Suprapubic skin (tissue), 4 donors: ENCODE data around the gene KSR1. TPM values are rescaled to one million over a fixed set of nuclear protein-coding genes. Genes with fewer than 3 reads are reported as not detected.
"Not testable (repeated sequence)": the region's sequence is repeated elsewhere in the genome, so short reads cannot be mapped to it uniquely, and the experiment has no call there.

Source experiments
- DNase-seq, 2 donors: peaks; one replicate each; pipeline ENCODE4 v3.0.0-alpha.2; 2019; ENCODE audit warnings: low spot score in 2 of 2
- H3K27ac ChIP-seq: fragments of 200-600 bp; sonication (generic); one replicate; pipeline ENCODE4 v1.5.1; 2019
- H3K27me3 ChIP-seq: fragments of 200-600 bp; sonication (generic); one replicate; pipeline ENCODE4 v1.5.1; 2019
- H3K36me3 ChIP-seq: fragments of 200-600 bp; sonication (generic); one replicate; pipeline ENCODE4 v1.5.1; 2019
- H3K4me1 ChIP-seq: fragments of 200-600 bp; sonication (generic); one replicate; pipeline ENCODE4 v1.5.1; 2019
- H3K4me3 ChIP-seq: fragments of 200-600 bp; sonication (generic); one replicate; pipeline ENCODE4 v1.5.1; 2019; ENCODE audit warnings: mild to moderate bottlenecking
- H3K9me3 ChIP-seq: fragments of 200-600 bp; sonication (generic); one replicate; pipeline ENCODE4 v1.5.1; 2019
- CTCF ChIP-seq, 2 donors: fragments of 200-600 bp in 1 of 2; fragments of 450-650 bp in 1 of 2; sonication (generic) in 1 of 2; IDR thresholded peaks; one replicate each; pipeline ENCODE4 v1.5.1; 2016 to 2019; ENCODE audit warnings: antibody characterized with exemption in 2 of 2, mild to moderate bottlenecking in 1 of 2, moderate library complexity in 1 of 2
- EP300 ChIP-seq: sonication (generic); formaldehyde crosslinking; IDR thresholded peaks from one replicate; pipeline ENCODE4 v1.6.1; 2017; ENCODE audit warnings: antibody characterized with exemption
- POLR2A ChIP-seq, 2 donors: fragments of 450-650 bp; IDR thresholded peaks; one replicate each; pipeline ENCODE4 v1.6.1; 2017; ENCODE audit warnings: antibody characterized with exemption in 2 of 2, mild to moderate bottlenecking in 2 of 2, moderate library complexity in 2 of 2
- POLR2AphosphoS5 ChIP-seq, 3 donors: sonication (generic); formaldehyde crosslinking; IDR thresholded peaks; one replicate each; pipeline ENCODE4 v1.6.1; 2017; ENCODE audit warnings: antibody characterized with exemption in 3 of 3
- WGBS: methylation state at CpG from one replicate; pipeline ENCODE4 v1.1.5; 2018; 5-methylcytosine and 5-hydroxymethylcytosine counted together
- total RNA-seq, 4 donors: library from RNA; depleted of rRNA; stranded (reverse); fragments of >200 nt; gene quantifications; one replicate each; pipeline ENCODE4 v1.1.0, GENCODE V29; 2016

KSR1 gene
- total RNA-seq, 4 donors from 2014 or later = 38.1 to 54.0 (median 49.5) TPM

GRCh38 chr17:27428781-27429505, 27.3 kb upstream of the KSR1 start:
- TF ChIP-seq CTCF (IDR thresholded peaks at IDR 0.05) (no peak), POLR2A (IDR thresholded peaks at IDR 0.05) (no peak), POLR2AphosphoS5 (IDR thresholded peaks at IDR 0.05) (no peak), EP300 (no peak)
- no peaks in the 10 kb centered on the region for H3K4me1 ChIP-seq
- H3K27me3 ChIP-seq = no peaks in the 10 kb centered on the region
- H3K36me3 ChIP-seq = no peaks in the 10 kb centered on the region
- no peak for DNase-seq
- no peaks in the 10 kb centered on the region for H3K9me3 ChIP-seq
- WGBS = 100% methylated on average over 3 of the region's 9 CpGs
- H3K4me3 ChIP-seq = no peak overlapping the region
- H3K27ac ChIP-seq = no peak overlapping the region

- H3K36me3 ChIP-seq = no peaks in the 10 kb centered on the region
- WGBS = 86% methylated on average over 12 of the region's 21 CpGs
- H3K4me1 ChIP-seq = no peaks in the 10 kb centered on the region
- H3K27me3 ChIP-seq = no peaks in the 10 kb centered on the region
- no peak overlapping the region for H3K4me3 ChIP-seq
- TF ChIP-seq POLR2A (IDR thresholded peaks at IDR 0.05) (no peak), CTCF (IDR thresholded peaks at IDR 0.05) (no peak)
- H3K27ac ChIP-seq = no peak overlapping the region
- no peaks in the 10 kb centered on the region for H3K9me3 ChIP-seq
- no peak for DNase-seq
These were observed 26.4 kb upstream of the KSR1 start for GRCh38 chr17:27429666-27430382.

DNA sequence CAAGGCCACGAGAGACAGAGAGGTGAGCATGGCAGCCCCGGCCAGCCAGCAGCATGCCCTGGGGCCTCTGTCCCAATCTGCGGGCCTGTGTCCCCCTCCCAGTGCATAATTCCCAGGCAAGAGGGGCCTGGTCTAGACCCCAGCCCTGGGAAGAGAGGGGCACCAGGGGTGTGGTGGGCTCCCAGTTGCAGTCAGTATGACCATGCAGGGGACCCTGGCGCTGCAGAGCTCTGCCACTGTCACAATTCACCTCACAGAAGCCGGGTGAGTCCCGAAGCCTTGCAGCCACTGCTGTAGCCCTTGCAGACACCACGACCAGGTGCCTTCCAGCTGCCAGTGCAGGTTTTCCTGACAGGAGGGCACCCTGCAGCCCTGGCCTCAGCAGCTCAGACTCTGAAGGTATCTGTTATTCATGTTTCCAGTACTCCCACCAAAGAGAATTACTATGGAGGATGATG, 25.8 kb upstream of the KSR1 start:
- no peak for TF ChIP-seq POLR2AphosphoS5 (IDR thresholded peaks at IDR 0.05)
- no peak for TF ChIP-seq CTCF (IDR thresholded peaks at IDR 0.05)
- TF ChIP-seq POLR2A (IDR thresholded peaks at IDR 0.05) = no peak
- no peak for TF ChIP-seq EP300
- no peaks in the 10 kb centered on the region for H3K4me1 ChIP-seq
- H3K36me3 ChIP-seq = no peaks in the 10 kb centered on the region
- H3K4me3 ChIP-seq = no peak overlapping the region
- DNase-seq = no peak
- 80% methylated on average over 5 of the region's 7 CpGs for WGBS
- H3K9me3 ChIP-seq = no peaks in the 10 kb centered on the region
- no peaks in the 10 kb centered on the region for H3K27me3 ChIP-seq
- no peak overlapping the region for H3K27ac ChIP-seq

DNA sequence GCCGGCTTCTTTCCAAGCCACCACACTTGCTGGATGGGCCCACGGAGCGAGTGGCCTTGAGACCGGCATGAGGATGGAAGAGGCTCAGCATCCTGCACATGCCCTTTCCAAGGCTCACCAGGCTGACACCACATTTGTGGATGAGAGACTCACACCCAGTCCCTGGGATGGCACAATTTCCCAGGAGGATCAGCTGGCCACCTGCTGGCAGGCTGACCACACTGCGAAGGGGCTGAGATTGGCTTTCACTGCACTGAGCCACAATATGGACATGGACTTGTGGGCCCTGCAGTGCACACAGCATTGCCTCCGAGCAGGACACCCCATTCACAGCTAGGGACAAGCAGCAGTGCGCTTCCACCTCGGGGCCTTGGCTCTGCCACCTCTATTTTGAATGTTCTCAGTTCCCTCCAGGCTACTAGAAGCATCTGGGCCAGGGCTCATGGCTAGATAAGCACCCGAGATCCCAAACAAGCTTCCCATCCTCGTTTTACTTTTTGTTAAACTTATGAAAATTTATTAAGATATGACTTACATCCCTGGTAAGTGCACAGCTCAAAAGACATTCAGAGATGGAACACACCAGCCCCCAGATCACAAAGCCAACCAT, 25.3 kb upstream of the KSR1 start:
- H3K9me3 ChIP-seq = no peaks in the 10 kb centered on the region
- no peaks in the 10 kb centered on the region for H3K4me1 ChIP-seq
- H3K36me3 ChIP-seq = no peaks in the 10 kb centered on the region
- no peak for DNase-seq
- H3K27me3 ChIP-seq = no peaks in the 10 kb centered on the region
- TF ChIP-seq POLR2AphosphoS5 (IDR thresholded peaks at IDR 0.05) = no peak
- TF ChIP-seq EP300 = no peak
- peak in 1 of 2 donors; percentile 20 for TF ChIP-seq CTCF (IDR thresholded peaks at IDR 0.05)
- 84% methylated on average over 5 of the region's 10 CpGs for WGBS
- no peak overlapping the region for H3K4me3 ChIP-seq
- no peak overlapping the region for H3K27ac ChIP-seq

- Histone ChIP-seq H3K36me3 (no peaks in the 10 kb centered on the region), H3K9me3 (no peaks in the 10 kb centered on the region), H3K4me1 (no peaks in the 10 kb centered on the region), H3K4me3 (no peak overlapping the region), H3K27ac (no peak overlapping the region), H3K27me3 (no peaks in the 10 kb centered on the region)
- WGBS = 80% methylated on average over 8 of the region's 8 CpGs
- no peak for TF ChIP-seq EP300
- TF ChIP-seq CTCF (IDR thresholded peaks at IDR 0.05) = no peak
- TF ChIP-seq POLR2A (IDR thresholded peaks at IDR 0.05) = no peak
- TF ChIP-seq POLR2AphosphoS5 (IDR thresholded peaks at IDR 0.05) = no peak
- no peak for DNase-seq
These were observed 22.7 kb upstream of the KSR1 start for GRCh38 chr17:27433521-27433920.

GRCh38 chr17:27435431-27436070, 20.7 kb upstream of the KSR1 start:
- 74% methylated on average over 6 of the region's 6 CpGs for WGBS
- H3K4me3 ChIP-seq, H3K4me1 ChIP-seq, H3K36me3 ChIP-seq, H3K9me3 ChIP-seq, H3K27me3 ChIP-seq, DNase-seq, H3K27ac ChIP-seq: not testable (repeated sequence)
